Activated T-helper 17 cell treated with anti-CD3 and anti-CD28 coated beads, Interleukin-2, amount 50 U/mL, for 72 hours (primary cell): ENCODE data around the gene AKR1B1. TPM values are rescaled to one million over a fixed set of nuclear protein-coding genes. Genes with fewer than 3 reads are reported as not detected.

ENCODE experiments used
- ATAC-seq: fragments of 150-1000 bp; cut with Tn5 transposase; replicated peaks from 2 replicates; pipeline ENCODE4 v1.10.0; 2021; ENCODE audit warnings: mild to moderate bottlenecking, moderate library complexity
- H3K27ac Mint-ChIP-seq: one replicate; pipeline ENCODE4 v1.8.0; 2022; ENCODE audit warnings: mixed read lengths
- H3K27me3 Mint-ChIP-seq: one replicate; pipeline ENCODE4 v1.8.0; 2022; ENCODE audit warnings: mixed read lengths
- H3K36me3 Mint-ChIP-seq: one replicate; pipeline ENCODE4 v1.8.0; 2022; ENCODE audit warnings: low read depth, mild to moderate bottlenecking, mixed read lengths
- H3K4me1 Mint-ChIP-seq: one replicate; pipeline ENCODE4 v1.8.0; 2022; ENCODE audit warnings: mixed read lengths
- H3K4me3 Mint-ChIP-seq: one replicate; pipeline ENCODE4 v1.8.0; 2022; ENCODE audit warnings: mild to moderate bottlenecking, mixed read lengths
- H3K9me3 Mint-ChIP-seq: one replicate; pipeline ENCODE4 v1.8.0; 2022; ENCODE audit warnings: mixed read lengths
- total RNA-seq, 2 donors: library from RNA; stranded (reverse); gene quantifications; one replicate each; pipeline ENCODE4 v1.2.3, GENCODE V29; 2022

The AKR1B1 gene
- total RNA-seq, 2 donors from 2014 or later = 54.1 to 125 TPM

- Mint-ChIP-seq H3K27ac (no peak overlapping the region), H3K4me3 (no peak overlapping the region), H3K4me1 (peaks cover 11% of the 10 kb centered on the region), H3K27me3 (no peaks in the 10 kb centered on the region), H3K9me3 (no peaks in the 10 kb centered on the region), H3K36me3 (no peaks in the 10 kb centered on the region)
- ATAC-seq = no peak
These were observed 30.0 kb downstream of the AKR1B1 start for GRCh38 chr7:134428942-134429341.

GRCh38 chr7:134427896-134428295 is 31.0 kb downstream of the AKR1B1 start:
- Mint-ChIP-seq H3K4me1 (peaks cover 9% of the 10 kb centered on the region), H3K4me3 (no peak overlapping the region), H3K36me3 (no peaks in the 10 kb centered on the region), H3K27ac (no peak overlapping the region), H3K9me3 (no peaks in the 10 kb centered on the region), H3K27me3 (no peaks in the 10 kb centered on the region)
- no peak for ATAC-seq

- Mint-ChIP-seq H3K27ac (no peak overlapping the region), H3K27me3 (peaks cover 4% of the 10 kb centered on the region), H3K4me1 (no peaks in the 10 kb centered on the region), H3K9me3 (no peaks in the 10 kb centered on the region), H3K36me3 (no peaks in the 10 kb centered on the region), H3K4me3 (no peak overlapping the region)
- no peak for ATAC-seq
These were observed 33.1 kb downstream of the AKR1B1 start for GRCh38 chr7:134425777-134426176.

DNA sequence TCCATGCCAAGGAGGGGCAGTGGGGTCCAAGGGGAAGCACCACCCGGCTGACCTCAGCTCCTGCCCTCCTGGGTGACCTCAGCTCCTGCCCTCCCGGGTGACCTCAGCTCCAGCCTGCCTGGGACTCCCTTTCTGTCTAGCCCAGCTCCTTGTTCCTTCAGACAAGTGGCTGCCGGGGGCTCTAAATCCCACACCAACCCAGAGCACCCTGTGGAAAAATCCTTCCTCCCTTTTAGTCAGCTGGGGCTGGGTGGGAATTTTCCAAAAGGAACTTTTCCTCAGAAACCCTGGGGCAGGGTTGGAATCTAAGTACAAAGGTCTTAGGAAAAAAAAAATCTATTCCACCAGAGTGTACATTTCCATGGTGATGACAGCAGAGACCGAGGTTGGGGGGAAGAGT is 36.3 kb downstream of the AKR1B1 start:
- ATAC-seq = no peak
- Mint-ChIP-seq H3K4me1 (peaks cover 10% of the 10 kb centered on the region), H3K36me3 (no peaks in the 10 kb centered on the region), H3K9me3 (no peaks in the 10 kb centered on the region), H3K27me3 (peaks cover 16% of the 10 kb centered on the region), H3K4me3 (no peak overlapping the region), H3K27ac (no peak overlapping the region)

- peaks cover 10% of the 10 kb centered on the region for H3K4me1 Mint-ChIP-seq
- ATAC-seq = no peak
- H3K36me3 Mint-ChIP-seq = no peaks in the 10 kb centered on the region
- no peak overlapping the region for H3K27ac Mint-ChIP-seq
- H3K9me3 Mint-ChIP-seq = no peaks in the 10 kb centered on the region
- H3K27me3 Mint-ChIP-seq = peaks cover 16% of the 10 kb centered on the region
- no peak overlapping the region for H3K4me3 Mint-ChIP-seq
These were observed 36.9 kb downstream of the AKR1B1 start for GRCh38 chr7:134422008-134422407.

DNA sequence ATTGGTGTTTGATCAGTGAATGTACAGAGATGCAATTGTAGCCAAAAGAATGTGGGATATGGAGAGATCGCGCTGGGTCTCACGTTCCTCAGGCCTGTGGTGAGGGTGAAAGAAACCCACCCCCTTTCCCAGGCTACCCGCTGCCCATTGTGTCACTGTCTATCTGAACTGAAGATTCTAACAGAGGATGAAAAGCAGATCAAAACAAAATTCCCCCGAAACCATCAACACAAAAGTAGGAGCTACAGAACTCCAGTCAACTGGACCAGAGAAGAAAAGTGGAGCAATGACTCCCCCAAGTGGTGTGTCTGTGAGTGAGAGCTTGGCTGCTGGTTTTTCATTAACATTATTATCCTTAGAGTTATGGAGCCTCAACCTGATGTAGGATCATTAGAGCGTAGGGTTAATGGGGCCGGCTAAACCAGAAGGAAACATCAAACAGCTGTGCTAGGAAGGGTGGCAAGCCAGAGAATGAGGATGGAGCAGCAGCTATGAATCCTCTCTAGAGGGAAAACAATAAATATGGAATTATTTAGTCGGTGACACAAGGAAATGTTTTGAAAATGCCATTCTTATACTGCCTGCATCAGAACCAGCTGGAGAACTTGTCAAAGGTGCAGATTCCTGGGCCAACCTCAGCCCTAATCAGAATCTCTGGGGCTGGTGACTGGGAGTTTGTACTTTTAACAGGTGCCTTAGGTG is 38.3 kb downstream of the AKR1B1 start:
- H3K27me3 Mint-ChIP-seq = peaks cover 16% of the 10 kb centered on the region
- H3K4me3 Mint-ChIP-seq = no peak overlapping the region
- no peak for ATAC-seq
- H3K4me1 Mint-ChIP-seq = peaks cover 10% of the 10 kb centered on the region
- no peak overlapping the region for H3K27ac Mint-ChIP-seq
- H3K36me3 Mint-ChIP-seq = no peaks in the 10 kb centered on the region
- no peaks in the 10 kb centered on the region for H3K9me3 Mint-ChIP-seq

DNA sequence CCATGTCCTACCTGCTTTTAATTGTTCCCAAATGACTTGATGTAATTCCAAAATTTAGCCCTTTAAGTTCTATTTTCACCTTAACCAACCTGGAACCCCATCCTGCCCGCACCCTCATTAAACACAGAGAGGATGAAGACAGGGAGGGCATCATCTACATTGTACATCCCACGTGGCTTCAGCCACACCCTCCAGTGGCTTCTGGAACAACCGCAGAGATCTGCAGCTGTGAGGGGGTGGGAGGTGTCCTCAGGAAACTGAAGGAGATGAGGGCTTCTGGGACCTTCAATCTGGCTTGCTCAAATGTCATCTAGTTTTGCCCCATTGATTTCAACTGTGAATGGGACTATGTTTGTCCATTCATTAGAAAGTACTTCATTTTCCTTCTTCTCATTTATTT is 39.0 kb downstream of the AKR1B1 start:
- Mint-ChIP-seq H3K27me3 (peaks cover 16% of the 10 kb centered on the region), H3K36me3 (no peaks in the 10 kb centered on the region), H3K4me3 (no peak overlapping the region), H3K27ac (no peak overlapping the region), H3K9me3 (no peaks in the 10 kb centered on the region), H3K4me1 (peaks cover 10% of the 10 kb centered on the region)
- no peak for ATAC-seq

- Mint-ChIP-seq H3K36me3 (no peaks in the 10 kb centered on the region), H3K27me3 (peaks cover 16% of the 10 kb centered on the region), H3K27ac (no peak overlapping the region), H3K4me1 (peaks cover 10% of the 10 kb centered on the region), H3K9me3 (no peaks in the 10 kb centered on the region), H3K4me3 (no peak overlapping the region)
- no peak for ATAC-seq
These were observed 39.8 kb downstream of the AKR1B1 start for GRCh38 chr7:134419085-134419484.

- ATAC-seq = no peak
- Mint-ChIP-seq H3K27me3 (peaks cover 11% of the 10 kb centered on the region), H3K27ac (no peak overlapping the region), H3K4me3 (no peak overlapping the region), H3K4me1 (peaks cover 10% of the 10 kb centered on the region), H3K9me3 (no peaks in the 10 kb centered on the region), H3K36me3 (no peaks in the 10 kb centered on the region)
These were observed 43.2 kb downstream of the AKR1B1 start for GRCh38 chr7:134415700-134416099.

DNA sequence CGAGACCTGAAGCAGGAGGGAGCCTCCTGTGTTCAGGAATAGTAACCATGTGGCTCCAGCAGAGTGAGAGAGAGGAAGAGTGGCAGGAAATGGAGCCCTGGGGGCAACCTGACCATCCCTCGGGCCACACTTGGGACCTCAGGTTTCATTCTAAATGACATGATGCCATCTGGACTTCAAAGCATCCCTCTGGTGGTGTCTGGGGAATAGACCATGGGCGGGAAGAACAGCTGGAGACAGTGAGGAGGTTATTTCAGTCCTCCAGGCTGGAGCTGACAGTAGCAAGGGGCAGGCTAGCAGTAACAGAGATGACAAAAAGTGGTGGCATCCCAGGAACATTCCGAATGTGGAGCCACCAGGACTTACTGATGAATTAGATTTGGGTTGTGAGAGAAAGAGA is 44.8 kb downstream of the AKR1B1 start:
- Mint-ChIP-seq H3K27me3 (no peaks in the 10 kb centered on the region), H3K27ac (no peak overlapping the region), H3K36me3 (no peaks in the 10 kb centered on the region), H3K4me3 (no peak overlapping the region), H3K9me3 (no peaks in the 10 kb centered on the region), H3K4me1 (peaks cover under 1% of the 10 kb centered on the region)
- ATAC-seq = no peak

DNA sequence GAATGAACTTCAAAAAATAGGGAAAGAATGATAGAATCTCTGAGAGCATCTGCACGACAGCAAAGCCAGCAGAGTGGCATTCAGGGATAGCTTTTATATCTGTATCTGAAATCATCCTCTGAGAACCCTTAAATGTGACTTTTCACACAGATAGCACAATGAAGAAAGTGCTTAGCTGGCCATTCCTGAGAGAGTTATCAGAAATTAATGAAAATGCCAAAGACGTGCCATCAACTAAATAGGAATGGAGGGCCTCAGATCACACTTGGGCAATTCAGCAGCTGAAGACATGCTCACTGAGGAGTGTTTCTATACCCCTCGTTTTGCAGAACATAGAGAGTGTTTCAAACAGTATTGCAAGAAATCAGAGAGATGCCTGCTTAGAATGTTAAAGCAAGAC is 51.6 kb downstream of the AKR1B1 start:
- no peaks in the 10 kb centered on the region for H3K4me1 Mint-ChIP-seq
- no peaks in the 10 kb centered on the region for H3K9me3 Mint-ChIP-seq
- no peak for ATAC-seq
- H3K27me3 Mint-ChIP-seq = peaks cover 14% of the 10 kb centered on the region
- H3K4me3 Mint-ChIP-seq = no peak overlapping the region
- H3K27ac Mint-ChIP-seq = no peak overlapping the region
- no peaks in the 10 kb centered on the region for H3K36me3 Mint-ChIP-seq

GRCh38 chr7:134406431-134406830 is 52.5 kb downstream of the AKR1B1 start:
- no peaks in the 10 kb centered on the region for H3K36me3 Mint-ChIP-seq
- no peaks in the 10 kb centered on the region for H3K9me3 Mint-ChIP-seq
- H3K27me3 Mint-ChIP-seq = peaks cover 14% of the 10 kb centered on the region
- H3K27ac Mint-ChIP-seq = no peak overlapping the region
- no peaks in the 10 kb centered on the region for H3K4me1 Mint-ChIP-seq
- no peak overlapping the region for H3K4me3 Mint-ChIP-seq
- ATAC-seq = no peak

- H3K9me3 Mint-ChIP-seq = no peaks in the 10 kb centered on the region
- peaks cover 14% of the 10 kb centered on the region for H3K27me3 Mint-ChIP-seq
- no peak for ATAC-seq
- no peaks in the 10 kb centered on the region for H3K36me3 Mint-ChIP-seq
- H3K4me3 Mint-ChIP-seq = no peak overlapping the region
- no peaks in the 10 kb centered on the region for H3K4me1 Mint-ChIP-seq
- no peak overlapping the region for H3K27ac Mint-ChIP-seq
These were observed 53.6 kb downstream of the AKR1B1 start for GRCh38 chr7:134405299-134405698.

GRCh38 chr7:134403062-134403461 is 55.8 kb downstream of the AKR1B1 start:
- ATAC-seq = no peak
- H3K27me3 Mint-ChIP-seq = peaks cover 19% of the 10 kb centered on the region
- no peaks in the 10 kb centered on the region for H3K9me3 Mint-ChIP-seq
- H3K4me3 Mint-ChIP-seq = no peak overlapping the region
- H3K36me3 Mint-ChIP-seq = no peaks in the 10 kb centered on the region
- H3K4me1 Mint-ChIP-seq = no peaks in the 10 kb centered on the region
- H3K27ac Mint-ChIP-seq = no peak overlapping the region

GRCh38 chr7:134400859-134401258 is 58.0 kb downstream of the AKR1B1 start:
- H3K36me3 Mint-ChIP-seq = no peaks in the 10 kb centered on the region
- no peak overlapping the region for H3K4me3 Mint-ChIP-seq
- ATAC-seq = no peak
- no peak overlapping the region for H3K27ac Mint-ChIP-seq
- no peaks in the 10 kb centered on the region for H3K9me3 Mint-ChIP-seq
- H3K27me3 Mint-ChIP-seq = peaks cover 11% of the 10 kb centered on the region
- no peaks in the 10 kb centered on the region for H3K4me1 Mint-ChIP-seq

DNA sequence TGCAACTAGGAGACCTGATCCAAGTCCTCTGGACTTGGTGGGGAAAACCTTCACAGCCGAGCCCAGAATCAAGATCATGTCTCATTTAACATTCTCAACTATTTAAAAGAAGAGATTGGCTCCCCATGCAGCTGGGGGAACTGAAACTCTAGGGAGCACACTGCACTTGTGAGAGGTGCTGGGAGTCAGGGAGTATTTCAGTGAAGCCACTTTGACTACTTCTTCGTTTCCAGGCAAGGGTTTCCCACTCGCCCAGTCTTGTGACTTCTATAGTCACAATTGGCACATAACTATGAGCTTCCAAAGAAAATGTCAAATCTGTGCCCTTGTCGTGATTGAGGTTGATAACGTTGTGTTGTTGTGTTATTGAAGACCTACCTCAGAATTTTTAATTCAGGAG is 62.9 kb downstream of the AKR1B1 start:
- Mint-ChIP-seq H3K4me1 (no peaks in the 10 kb centered on the region), H3K9me3 (no peaks in the 10 kb centered on the region), H3K36me3 (no peaks in the 10 kb centered on the region), H3K27ac (no peak overlapping the region), H3K4me3 (no peak overlapping the region), H3K27me3 (peaks cover 8% of the 10 kb centered on the region)
- no peak for ATAC-seq
